HG03439 (cell line): ENCODE measurements around the gene UBA1.

Source experiments
- ATAC-seq: cut with Tn5 transposase; IDR thresholded peaks from one replicate; pipeline ENCODE4 v1.9.1; 2021; ENCODE audit warnings: mild to moderate bottlenecking, moderate library complexity; ENCODE audit not compliant: unreplicated experiment

The UBA1 gene

DNA sequence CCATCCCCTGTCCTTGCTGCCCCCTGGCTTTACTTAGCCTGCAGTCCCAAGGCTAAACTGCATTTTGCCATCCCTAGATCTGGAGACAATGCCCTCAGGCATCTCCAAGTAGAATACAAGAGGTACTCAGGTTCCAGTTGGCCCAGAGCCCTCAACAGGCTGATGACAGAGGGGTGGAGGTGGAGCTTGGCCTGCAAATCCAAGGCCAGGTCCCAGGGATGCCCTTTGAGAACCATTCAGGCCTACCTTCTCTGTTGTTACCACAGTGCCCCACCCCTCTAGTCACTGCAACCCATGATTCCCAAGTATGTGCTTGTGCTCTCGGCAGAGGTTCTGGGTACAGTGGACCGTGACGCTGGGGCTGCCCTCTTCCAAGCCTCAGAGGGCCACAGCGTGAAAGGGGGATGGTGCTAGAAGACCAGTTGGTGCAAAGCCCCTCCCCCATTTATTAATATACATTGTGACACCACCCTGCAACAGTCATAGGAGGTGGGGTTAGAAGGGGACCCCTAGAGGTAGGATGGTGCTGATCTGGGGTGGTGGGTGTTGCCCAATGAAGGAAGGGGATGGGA is 6.4 kb upstream of the UBA1 start:
- ATAC-seq, result no peak

- no peak for ATAC-seq
Measured at GRCh38 chrX:47189906-47190305, 3.7 kb upstream of the UBA1 start.

GRCh38 chrX:47190445-47191269 is 3.0 kb upstream of the UBA1 start:
- peak; percentile 51 for ATAC-seq

DNA sequence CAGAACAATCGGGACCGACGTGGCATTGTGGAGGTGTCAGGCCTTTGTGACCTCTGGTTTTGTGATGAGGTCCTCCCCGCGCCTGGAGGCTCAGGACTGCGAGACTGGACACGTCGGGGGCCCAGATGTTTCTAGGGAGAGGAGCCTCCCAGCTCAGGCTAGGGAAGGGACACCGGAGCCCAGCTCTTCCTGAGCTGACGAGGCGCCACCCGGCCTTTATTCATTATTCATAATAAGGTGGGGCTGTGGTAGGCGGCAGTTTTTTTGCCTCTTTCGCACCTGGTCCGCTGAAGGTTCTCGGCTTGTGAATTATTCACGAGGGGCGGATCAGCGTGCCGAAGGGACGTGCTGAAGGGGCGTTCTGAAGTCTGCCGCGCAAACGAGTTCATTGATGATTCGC is 2.3 kb upstream of the UBA1 start:
- ATAC-seq, result no peak

- no peak for ATAC-seq
Measured at GRCh38 chrX:47191806-47192401, 1.7 kb upstream of the UBA1 start.

DNA sequence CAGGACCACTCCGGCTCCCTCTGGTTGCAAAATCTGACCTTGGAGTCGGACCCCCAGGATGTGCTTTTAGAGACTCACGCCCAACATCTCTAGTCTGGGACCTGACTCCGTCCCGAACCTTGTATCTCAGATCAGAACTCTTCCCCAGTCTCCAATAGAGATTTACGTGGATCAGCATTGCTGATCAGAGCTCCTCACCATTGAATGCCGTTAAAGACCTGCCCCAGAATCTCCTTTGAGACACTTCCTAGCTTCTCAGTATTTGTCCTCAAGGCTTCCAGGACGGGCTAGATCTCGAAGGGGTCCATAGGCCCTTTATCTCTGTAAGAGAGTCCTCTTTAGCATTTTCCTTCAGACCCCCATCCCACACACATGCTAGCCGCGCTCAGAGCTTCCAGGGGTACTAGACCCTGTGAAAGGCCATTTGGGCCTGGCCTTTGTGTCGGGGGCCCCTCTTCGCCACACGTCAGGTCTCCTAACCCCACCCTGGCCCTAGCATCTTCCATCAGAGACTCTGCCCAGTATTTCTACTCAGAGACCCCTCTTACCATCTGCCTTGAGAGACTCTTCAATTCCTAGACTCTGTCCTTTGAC is 662 bp downstream of the UBA1 start:
- ATAC-seq, result no peak

GRCh38 chrX:47196098-47196497 is 2.5 kb downstream of the UBA1 start:
- ATAC-seq, result no peak

GRCh38 chrX:47197526-47197925 is 3.9 kb downstream of the UBA1 start:
- ATAC-seq, result no peak

- ATAC-seq, result no peak
Measured at GRCh38 chrX:47198026-47198686, 4.5 kb downstream of the UBA1 start.

DNA sequence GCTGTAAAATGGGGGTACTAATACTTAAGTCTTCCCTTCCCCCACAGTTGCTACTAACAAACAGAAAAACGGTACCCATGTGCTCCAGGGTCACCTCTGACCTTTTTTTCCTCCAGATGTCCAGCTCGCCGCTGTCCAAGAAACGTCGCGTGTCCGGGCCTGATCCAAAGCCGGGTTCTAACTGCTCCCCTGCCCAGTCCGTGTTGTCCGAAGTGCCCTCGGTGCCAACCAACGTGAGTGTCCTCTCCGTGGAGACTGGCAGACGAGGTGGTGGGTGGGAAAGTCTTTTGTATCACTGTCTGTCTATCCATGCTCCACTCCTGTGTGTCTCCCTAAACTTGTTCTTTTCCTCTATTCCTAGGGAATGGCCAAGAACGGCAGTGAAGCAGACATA is 5.1 kb downstream of the UBA1 start:
- no peak for ATAC-seq

DNA sequence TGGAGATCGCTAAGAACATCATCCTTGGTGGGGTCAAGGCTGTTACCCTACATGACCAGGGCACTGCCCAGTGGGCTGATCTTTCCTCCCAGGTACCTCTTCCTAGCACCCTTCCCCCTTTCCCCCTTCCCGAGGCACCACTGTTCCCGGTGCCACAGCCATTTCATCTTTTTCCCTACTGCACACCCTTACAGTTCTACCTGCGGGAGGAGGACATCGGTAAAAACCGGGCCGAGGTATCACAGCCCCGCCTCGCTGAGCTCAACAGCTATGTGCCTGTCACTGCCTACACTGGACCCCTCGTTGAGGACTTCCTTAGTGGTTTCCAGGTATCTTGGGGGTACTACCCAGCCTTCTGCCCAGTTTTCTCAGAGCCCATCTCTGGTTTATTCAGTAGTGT is 5.7 kb downstream of the UBA1 start:
- no peak for ATAC-seq

DNA sequence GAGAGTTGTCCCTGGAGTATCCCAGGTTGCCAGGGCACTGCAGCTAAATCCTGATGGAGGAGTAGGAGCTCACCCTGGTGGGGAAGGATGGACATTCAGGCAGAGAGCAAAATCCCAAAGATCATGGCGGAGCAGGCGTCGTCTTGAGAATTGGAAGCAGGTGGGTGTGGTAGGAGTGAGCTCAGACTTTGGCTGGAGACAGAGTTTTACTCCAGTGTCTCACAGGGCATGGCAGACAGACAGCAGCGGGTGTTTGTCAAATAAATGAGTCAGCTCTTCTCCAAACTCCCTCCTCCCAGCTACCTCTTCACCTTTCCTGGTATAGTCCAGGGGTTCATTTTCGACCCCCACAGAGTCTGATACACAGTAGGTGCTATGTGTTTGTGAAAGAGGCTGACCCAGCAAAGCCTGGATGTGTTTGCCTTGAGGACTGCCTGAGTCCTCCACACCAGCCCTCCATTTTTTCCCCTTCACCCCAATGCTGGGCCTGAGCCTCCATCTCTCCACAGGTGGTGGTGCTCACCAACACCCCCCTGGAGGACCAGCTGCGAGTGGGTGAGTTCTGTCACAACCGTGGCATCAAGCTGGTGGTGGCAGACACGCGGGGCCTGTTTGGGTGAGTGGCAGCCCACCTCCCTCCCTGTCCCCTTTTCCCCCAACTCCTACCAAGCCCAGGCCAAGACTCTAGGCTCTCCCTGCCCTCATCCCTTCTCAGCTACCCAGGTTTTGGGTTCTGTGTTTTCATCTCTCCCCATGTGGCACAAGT is 6.9 kb downstream of the UBA1 start:
- no peak for ATAC-seq

DNA sequence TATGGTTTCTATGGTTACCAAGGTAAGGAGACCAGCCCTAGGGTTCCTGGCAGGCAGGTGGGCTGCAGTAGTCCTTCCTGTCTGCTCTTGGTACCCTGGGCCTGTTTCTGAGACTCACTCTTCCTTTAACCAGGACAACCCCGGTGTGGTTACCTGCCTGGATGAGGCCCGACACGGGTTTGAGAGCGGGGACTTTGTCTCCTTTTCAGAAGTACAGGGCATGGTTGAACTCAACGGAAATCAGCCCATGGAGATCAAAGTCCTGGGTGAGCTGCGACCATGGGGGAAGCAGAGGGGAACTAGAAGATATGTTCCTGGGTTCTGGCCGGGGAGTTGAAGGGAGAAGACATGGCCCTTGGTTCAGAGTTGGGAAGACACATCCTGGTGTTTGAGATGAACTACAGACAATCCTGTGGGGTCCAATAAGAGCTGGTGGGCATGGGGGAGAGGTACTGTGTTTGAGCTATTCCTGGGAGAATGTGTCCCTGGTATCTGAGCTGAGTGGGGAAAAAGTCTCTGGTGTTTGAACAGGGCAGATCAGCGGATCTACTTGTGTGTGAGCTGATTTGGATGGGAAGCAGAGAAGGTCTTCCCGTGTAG is 7.8 kb downstream of the UBA1 start:
- ATAC-seq, result no peak

DNA sequence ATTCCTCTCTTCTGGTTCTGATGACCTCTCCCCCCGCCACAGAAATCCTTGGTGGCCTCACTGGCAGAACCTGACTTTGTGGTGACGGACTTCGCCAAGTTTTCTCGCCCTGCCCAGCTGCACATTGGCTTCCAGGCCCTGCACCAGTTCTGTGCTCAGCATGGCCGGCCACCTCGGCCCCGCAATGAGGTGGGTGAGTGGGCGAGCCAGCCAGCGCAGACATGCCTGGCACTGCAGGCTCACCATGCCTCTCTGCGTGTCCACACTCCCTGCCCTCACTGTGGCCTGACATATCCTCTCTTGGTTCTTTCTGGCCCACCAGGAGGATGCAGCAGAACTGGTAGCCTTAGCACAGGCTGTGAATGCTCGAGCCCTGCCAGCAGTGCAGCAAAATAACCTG is 8.7 kb downstream of the UBA1 start:
- no peak for ATAC-seq

- ATAC-seq, result no peak
Measured at GRCh38 chrX:47202877-47203276, 9.2 kb downstream of the UBA1 start.

DNA sequence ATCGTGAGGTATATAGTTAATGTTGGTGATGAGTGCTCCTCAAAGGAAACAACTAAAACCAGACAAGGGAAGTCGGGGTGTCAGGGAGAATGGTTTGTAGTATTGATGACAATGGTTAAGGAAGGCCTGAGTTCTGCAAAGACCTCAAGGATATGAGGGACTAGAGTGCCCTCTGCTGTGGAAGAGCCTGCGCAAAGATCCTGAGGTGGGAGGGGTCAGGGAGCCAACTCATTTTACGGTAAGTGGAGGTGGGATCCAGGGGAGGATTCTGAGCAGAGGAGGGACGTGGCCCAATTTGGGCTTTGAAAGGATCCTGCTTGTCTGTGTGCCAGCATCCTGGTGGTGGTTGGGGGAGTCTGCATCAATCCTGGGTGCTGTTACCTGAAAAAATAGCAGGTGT is 11.3 kb downstream of the UBA1 start:
- ATAC-seq, result no peak

GRCh38 chrX:47206316-47206715 is 12.7 kb downstream of the UBA1 start:
- no peak for ATAC-seq

- ATAC-seq, result no peak
Measured at GRCh38 chrX:47208108-47208507, 14.5 kb downstream of the UBA1 start.

DNA sequence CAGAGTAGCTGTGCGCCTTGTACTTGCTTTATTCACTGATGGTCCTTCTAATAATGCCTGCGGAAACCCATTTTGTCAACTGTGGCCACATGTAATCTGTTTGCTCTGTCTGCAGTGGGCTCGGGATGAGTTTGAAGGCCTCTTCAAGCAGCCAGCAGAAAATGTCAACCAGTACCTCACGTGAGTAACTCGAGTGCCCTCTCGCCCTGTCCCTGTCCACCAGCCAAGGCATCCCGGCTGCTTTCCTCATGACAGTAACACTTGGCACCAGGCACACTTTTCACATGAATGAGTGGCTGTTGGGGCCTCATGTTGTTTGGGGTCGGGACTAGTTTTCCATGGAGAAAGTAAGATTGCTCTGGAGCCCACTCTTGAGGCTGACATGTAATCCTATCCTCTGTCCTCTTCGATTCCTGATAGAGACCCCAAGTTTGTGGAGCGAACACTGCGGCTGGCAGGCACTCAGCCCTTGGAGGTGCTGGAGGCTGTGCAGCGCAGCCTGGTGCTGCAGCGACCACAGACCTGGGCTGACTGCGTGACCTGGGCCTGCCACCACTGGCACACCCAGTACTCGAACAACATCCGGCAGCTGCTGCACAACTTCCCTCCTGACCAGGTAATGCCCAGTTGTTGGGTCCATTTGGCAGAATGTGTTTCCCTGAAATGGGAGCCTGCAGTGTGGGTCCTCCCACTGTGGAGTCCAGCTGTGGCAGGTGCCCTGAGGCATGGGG is 16.0 kb downstream of the UBA1 start:
- no peak for ATAC-seq
